VCaP (cell line): ENCODE data around the gene SECISBP2L.

ENCODE experiments used
- H3K27ac ChIP-seq: fragments of 450-650 bp; 2 replicates; pipeline ENCODE4 v1.5.1; 2017
- CTCF ChIP-seq: fragments of 450-650 bp; conservative IDR thresholded peaks from 2 replicates; pipeline ENCODE4 v1.5.1; 2017; ENCODE audit warnings: mild to moderate bottlenecking, moderate library complexity

SECISBP2L gene

GRCh38 chr15:48992096-48992495 is 54.1 kb downstream of the SECISBP2L start:
- TF ChIP-seq CTCF = no peak
- H3K27ac ChIP-seq = no peak overlapping the region

- TF ChIP-seq CTCF = no peak
- H3K27ac ChIP-seq = no peak overlapping the region
These were observed 57.1 kb downstream of the SECISBP2L start for GRCh38 chr15:48989170-48989569.

- no peak for TF ChIP-seq CTCF
- H3K27ac ChIP-seq = peak overlapping the region; percentile 70
These were observed 59.1 kb downstream of the SECISBP2L start for GRCh38 chr15:48987142-48987541.

GRCh38 chr15:48986240-48986639 is 60.0 kb downstream of the SECISBP2L start:
- TF ChIP-seq CTCF = no peak
- H3K27ac ChIP-seq = peak overlapping the region; percentile 70

GRCh38 chr15:48985516-48985915 is 60.7 kb downstream of the SECISBP2L start:
- H3K27ac ChIP-seq = peak overlapping the region; percentile 70
- TF ChIP-seq CTCF = no peak

GRCh38 chr15:48984811-48985352 is 61.4 kb downstream of the SECISBP2L start:
- TF ChIP-seq CTCF = no peak
- peak overlapping the region; percentile 70; the same call in 1 of the 2 replicates for H3K27ac ChIP-seq

GRCh38 chr15:48984021-48984710 is 62.1 kb downstream of the SECISBP2L start:
- TF ChIP-seq CTCF = no peak
- peak overlapping the region; percentile 70; the same call in 1 of the 2 replicates for H3K27ac ChIP-seq
